GM19043 (cell line): ENCODE measurements around the gene ASCL3.
"Not testable (repeated sequence)": the region's sequence is repeated elsewhere in the genome, so short reads cannot be mapped to it uniquely, and the experiment has no call there.

Experiments
- ATAC-seq: cut with Tn5 transposase; IDR thresholded peaks from one replicate; pipeline ENCODE4 v1.9.1; 2021; ENCODE audit warnings: low read depth; ENCODE audit not compliant: unreplicated experiment

Gene ASCL3

DNA sequence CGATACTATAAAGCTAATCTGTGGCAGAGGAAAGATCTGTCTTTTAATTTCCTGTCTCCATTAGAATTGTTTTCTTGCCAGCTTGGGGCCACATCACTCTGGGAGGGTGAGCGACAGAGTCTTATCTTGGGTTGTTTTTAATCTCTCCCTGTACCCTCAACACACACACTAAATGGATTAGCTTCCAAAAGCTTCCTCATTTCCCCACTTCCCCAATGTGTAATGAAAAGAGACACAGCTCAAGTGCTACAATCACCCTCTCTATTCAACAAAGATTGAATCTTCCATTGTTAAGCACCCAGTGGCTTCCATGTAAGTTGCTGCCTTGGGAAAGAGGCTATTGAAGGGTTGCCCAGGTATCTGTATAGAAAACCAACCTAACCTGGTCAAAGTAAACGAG, 6.1 kb upstream of the ASCL3 start:
- ATAC-seq: no peak

DNA sequence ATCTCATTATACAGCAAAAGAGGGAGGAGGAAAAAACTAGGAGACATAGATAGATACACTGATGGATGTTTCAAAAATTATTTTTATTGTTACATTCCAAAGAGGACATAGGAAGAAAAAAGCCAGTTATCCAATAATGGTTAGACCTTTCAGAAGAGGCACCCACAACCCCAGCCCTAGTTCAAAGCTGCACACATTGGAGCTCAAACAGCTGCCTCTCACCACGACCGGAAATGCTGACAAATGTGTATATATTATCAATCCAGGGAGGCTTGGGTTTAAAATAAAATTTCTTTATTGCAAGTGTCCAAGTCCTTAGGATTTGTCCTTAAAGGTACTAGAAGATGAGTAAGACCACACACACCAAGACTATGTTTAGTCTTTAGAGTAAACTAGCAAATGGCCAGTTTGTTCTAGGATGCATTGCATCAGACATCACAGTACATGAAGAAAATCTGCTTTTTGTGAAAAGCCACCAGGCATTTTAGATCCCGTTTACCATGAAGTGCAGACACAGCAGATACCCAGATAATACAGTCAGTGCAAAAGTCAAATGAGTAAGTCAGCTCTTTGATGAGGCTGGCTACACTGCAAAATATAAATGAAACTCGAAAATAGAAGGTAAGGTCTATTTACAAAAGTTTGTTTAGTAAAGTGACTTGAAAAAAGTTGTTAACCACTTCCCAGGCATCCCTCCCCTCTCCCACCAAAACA, 4.6 kb upstream of the ASCL3 start:
- ATAC-seq: no peak

DNA sequence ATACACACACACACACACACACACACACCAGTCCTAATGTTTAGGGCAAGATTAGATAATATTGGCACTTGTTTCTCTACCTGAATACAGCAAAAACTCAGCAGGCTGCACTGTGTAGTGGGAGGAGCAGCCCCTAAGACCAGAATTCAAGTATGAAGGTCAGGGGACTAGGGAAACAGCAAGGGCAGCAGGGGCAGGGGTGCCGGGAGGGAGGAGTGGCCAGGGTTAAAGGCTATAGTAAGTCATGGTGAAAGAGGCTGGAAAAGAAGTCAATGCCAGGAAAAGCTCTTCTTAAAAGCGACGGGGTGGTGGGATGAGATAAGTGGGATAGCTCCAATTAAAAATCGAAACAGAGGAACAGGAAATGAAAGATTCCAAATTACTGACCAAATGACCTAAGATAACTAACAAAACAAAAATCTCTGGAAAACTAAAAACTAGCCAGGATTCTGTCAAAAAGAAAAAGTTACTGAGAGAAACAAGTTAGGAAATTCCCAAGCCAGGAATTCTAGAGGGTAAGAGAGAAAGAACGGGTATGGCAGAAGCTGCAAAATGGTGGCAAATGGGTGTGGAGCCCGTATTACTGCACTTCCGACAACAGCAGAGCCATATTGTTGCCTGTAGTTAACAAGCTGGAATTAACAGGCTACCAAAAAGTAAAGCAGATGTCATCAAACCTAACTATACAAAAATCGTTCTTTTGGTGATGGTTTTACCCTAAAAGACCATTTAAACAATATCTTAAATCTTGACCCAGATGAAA, 1.3 kb downstream of the ASCL3 start:
- ATAC-seq: no peak

DNA sequence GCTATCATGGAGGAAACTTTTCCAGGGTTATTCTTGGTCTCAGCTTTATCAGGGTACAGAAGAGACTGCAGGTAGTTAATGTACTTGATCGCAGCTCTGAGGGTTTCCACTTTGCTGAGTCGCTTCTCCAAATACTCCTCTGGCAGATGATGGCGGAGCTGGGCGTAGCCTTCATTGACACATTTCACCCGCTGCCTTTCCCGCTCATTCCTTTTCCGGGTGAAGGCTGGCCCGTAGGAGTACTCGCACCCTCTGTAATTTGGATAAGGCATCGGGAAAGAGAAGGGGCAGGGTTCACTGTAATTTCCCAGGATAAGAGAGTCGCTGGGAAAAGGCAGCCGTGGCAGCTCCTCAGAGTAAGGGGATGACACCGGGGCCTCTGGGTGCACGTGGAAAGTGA, 5.2 kb downstream of the ASCL3 start:
- ATAC-seq: no peak

DNA sequence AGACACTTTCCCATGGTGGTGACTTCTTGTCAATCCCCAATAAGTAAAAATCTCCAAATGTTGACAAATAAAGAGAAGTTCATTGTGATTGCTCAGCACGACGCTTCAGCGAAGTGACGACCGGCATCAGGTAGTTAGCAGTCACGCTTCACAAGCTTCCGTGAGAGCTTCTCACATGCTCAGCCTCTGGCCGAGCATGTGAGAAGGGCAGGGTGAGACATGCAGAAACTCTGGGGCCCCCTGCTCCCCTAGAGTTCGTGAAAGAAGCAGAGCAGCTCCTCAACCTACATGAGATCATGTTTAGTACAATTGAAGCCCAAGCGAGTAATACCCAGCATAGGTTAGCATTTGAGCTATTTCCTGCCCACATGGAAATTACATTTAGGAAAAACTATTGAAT, 5.7 kb downstream of the ASCL3 start:
- no peak for ATAC-seq

DNA sequence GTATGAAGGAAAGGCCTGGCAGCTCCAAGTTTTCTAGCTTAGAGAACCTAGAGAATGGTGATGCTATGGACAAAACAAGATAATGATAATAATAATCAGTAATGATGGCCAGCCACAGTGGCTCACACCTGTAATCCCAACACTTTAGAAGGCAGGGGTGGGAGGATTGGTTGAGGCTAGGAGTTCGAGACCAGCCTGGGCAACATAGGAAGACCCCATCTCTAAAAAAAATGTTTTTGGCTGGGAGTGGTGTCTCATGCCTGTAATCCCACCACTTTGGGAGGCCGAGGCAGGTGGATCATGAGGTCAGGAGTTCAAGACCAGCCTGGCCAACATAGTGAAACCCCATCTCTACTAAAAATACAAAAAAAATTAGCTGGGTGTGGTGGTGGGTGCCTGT, 7.0 kb downstream of the ASCL3 start:
- ATAC-seq: not testable (repeated sequence)

DNA sequence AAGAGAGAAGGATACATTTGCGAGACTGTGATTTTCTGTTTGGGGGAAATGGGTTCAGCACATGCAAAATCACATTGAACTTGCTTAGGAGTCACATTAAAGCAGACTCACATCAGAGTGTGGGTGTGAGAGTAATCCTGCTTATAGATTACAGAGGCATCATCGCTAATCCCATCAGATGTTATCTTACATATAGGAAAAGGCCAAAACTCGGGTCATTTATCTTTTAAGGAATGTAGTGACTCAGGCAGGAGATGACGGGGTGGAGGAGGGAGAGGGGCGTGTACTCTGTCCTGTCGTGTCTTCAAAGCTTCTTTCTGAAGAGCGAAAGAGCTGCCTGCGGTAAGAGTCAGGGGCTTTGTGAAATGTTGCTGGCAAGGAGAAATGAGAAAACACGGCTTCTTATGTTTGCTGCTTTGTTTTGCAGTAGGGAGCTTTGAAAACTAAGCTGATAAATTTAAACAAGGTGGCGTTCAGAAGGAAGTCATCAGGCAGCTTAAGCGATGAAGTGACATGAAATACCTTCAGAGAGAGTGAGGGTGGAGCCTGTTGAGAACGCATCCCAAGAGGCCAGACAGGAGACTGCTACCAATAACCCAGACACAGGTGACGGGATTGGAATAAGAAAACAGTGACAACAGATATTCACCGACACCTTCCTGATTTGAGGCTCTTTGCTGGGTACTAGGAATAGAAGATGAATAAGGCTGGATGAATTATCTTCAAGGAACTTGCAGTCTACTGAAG, 7.9 kb downstream of the ASCL3 start:
- ATAC-seq: no peak

DNA sequence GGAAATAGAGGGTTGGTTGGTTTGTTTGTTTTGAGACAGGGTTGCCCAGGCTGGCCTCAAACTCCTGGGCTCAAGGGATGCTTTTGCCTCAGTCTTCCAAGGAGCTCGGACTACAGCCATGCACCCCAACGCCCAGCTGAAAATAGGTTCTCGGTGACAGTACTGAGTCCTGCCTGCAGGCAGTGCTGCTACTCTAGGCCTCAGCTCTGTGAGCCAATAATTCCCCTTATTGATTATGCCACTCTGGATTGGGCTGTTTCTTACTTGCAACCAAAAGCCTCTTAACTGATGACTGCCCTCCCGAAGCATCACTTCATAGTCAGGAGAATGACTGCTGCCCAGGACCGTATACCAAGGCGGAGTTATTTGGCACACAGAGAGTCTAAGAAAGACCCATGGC, 8.9 kb downstream of the ASCL3 start:
- ATAC-seq: no peak

DNA sequence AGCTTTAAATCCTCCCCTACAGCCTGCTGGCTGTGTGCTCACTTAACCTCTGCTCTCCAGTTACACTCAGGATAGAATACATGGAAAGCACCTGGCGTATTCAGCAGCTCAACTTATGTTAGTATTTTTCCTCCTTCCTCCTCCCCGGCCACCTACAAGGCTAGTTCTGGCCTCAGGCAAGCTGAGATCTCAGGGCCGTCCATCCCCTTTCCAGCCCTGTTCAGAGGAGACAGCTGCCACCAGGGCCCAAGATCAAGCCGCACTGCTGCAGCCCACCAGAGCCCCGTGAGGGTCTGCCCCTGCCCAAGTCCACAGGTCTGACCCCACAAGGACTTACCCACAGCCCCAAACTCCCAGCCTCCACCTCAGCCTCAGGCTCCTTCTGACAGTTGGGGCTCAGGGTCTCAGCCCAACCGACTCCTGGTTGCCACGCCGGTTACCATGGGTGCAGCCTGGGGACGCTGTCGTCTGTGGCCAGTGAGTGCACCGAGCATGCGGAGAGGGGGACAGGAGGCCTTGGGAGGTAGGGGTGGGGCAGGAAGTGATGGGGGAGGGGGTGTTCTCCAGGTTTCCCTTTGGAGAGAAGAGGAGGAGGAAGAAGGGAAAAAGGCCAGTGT, 10.1 kb downstream of the ASCL3 start, which contains the start of gene C11orf16:
Gene C11orf16 (minus strand): TSS at position 384 of the 617 bp plus-strand sequence. CDS start 639 bp downstream, outside the sequence.
- ATAC-seq: no peak

DNA sequence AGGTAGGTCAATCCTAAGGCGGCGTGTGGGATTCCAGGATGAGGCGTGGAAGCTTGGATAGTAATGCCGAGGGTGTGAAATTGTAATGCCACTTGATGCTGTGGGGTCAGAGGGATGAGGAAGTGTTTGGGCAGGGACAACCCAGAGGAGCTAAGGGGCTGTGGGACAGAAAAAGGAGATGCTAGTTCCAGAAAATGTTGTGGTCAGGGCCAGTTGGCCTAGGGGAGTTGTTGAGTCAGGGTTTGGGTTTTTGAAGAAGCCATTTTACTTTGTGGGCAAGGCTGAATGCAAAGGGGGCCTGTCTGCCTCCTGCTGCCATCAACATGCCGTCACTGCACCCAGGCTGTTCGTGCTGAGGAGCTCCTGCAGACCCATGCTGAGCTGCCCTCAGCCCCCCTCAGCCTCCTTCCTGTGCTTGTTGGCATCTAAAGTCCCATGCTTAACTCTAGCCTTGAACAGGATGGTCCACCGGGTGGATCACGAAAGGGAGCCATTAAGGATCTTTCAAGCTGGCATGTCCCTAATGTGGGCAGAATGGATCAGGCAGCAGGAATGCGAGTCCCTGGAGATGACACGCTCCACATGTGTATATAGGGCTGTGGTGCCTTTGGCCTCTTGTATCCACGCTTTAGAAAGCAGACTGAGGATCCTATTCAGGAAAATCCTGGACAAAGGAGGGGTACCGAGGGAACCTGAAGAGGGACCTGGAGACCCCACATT, 12.2 kb downstream of the ASCL3 start:
- no peak for ATAC-seq

DNA sequence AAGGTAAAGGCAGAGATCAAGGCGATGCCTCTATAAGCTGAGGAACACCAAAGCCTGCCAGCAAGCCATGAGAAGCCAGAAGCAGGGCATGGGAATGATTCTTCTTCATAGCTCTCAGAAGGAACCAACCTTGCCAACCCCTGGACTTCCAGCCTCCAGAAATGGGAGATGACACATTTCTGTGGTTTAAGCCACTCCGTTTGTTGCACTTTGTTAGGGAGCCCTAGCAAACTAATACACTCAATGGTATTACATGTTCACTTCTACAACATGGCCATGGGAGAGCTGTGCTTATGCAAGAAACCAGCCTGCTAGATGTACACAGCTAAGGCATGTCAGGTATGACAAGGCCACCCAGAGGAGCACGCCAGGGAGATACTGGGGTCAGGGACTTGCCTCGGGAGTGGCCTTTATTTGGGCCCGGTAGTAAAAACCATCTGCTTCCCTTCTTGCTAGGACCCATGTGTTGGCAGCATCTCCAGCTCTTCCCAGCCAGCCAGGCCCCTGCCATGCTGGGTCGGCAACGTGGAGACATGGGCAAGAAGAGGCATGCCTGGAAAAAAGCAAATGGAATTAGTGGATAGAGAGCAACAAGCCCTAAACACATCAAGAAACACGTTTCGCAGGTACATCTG, 13.7 kb downstream of the ASCL3 start:
- ATAC-seq: no peak

DNA sequence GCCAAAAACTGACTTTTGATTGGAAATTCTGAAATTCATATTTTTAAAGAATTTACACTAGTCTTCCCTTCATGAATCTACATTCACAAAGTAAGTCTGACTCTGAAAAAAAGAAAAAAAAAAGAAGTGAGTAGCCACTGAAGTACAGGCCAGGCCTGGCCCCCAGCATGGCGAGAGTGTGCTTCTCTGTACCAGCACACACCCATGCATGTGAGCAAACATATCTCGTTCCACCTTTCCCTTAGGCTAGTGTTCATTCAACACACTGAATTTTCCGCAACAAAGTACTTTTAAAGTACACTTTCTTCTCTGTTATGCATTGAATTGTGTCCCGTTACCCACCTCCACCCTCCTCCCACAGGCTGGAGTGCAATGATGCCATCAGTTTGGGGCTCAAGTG, 14.6 kb downstream of the ASCL3 start:
- ATAC-seq: no peak

DNA sequence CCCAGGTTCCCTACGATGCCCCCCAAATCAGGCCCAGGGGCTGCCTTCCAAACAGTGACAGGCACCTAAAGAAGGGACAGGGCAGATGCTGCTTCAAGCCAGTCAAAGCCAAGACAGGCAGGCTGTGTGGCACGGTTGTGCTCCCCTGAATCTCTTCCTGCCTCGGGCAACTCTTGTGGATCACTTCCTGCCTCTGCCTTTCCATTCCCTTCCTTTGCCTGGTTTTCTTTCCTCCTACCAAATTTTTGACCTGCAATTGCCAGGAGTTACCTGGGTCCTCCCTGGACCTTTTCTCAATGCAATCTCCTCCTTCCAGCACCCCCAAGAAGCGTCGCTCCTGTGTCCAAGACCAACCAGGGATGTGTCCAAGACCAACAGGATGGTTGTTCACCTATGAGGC, 15.6 kb downstream of the ASCL3 start:
- no peak for ATAC-seq

DNA sequence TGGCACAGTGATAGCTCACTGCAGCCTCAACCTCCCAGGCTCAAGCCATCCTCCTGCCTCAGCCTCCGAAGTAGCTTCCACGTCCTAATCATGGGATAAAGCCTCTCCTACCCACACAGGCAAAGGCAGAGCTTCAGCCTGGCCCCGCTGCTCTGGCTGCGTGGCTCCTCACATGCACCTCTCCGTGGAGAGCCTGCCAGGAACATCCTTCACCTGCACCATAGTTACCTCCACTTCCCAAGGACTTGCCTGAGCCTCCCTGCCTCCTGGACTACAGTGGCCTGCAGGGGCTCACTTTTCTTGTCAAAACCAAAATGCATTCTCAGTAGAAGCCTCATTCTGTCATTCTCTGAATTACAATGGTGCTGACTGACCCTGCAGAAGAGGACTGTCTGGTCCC, 16.6 kb downstream of the ASCL3 start:
- ATAC-seq: no peak

DNA sequence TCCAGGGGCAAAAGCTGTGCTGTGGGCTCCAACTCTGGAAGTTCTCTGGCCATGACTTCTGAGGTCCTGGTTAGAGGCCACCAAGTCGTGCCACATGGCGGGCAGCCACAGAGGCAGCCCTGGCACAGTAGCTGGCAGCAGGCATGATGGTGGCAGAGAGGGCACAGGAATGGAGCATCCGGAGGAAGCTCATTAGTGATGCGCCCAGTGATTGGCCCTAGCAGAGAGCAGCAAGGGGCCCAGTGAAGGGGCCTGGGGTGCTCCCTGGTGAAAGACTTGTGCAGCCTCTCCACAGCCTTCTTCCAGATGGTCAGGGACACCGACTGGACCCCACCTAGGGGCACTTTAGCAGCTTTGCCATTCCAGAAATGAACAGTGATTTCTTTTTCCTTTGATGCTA, 17.1 kb downstream of the ASCL3 start:
- ATAC-seq: no peak

DNA sequence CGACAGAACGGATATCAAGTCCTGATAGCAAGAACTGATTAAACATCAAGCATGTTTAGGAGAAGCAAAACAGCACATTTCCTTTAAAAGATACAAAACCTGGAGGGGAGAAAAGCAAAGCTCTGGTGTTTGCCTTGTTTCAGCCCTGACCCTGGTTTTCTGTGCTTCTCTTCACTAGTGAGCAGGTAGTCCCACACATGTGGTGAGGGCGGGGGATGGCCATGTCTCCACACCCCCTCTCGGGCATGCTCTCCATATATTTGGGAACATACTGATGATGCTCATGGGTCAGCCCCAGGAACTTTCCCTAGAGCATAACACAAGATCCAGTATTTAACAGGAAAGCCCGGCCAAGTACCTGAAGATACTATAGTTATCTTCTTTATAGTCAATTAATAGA, 20.1 kb downstream of the ASCL3 start:
- no peak for ATAC-seq

DNA sequence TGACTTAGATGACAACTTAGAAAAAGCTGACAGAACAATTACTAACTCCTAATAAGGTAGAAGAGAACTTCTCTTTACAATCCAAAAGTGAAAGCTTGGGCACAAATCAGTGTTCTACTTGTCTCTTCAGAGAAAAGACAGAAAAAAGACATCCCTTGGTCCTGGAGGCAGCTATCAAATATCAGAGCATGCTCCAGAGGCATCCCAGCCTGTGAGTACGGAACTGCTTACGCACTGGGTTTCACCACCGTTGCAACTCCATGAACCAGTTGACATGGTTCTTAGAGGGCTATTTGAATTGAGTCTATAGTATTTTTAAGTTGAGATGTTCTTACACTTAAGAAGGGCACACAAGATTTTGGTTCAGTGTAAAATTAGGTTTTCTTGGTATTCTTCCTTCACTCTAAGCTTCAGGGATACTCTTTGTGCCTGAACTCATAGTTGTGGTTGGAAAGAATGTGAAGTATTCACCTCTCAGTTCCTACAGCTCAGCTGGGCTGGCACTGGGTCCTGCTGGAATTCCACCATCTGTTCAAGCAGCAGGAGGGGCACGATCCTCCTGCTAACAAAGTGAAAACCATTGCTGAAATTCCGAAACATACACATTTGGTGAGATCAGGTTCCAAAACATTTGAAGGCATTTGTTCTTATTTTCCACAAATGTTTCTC, 25.5 kb downstream of the ASCL3 start:
- no peak for ATAC-seq

DNA sequence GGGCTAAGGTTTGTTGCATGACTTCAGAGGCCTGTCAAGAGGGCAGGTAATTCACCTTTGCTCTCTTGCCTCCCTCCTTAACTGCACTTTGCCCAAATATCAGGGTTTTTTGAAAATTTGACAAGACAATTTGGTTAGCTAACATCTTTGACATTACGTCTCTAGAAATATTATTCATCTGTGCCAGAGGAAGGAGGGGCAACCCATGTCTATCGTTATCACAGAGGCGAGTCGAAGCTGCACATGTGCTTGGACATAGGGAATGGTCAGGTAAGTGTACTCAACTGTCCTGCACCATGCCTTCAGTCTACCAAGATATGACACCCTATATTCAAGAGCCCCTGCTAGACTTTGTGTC, 28.2 kb downstream of the ASCL3 start:
- ATAC-seq: no peak

DNA sequence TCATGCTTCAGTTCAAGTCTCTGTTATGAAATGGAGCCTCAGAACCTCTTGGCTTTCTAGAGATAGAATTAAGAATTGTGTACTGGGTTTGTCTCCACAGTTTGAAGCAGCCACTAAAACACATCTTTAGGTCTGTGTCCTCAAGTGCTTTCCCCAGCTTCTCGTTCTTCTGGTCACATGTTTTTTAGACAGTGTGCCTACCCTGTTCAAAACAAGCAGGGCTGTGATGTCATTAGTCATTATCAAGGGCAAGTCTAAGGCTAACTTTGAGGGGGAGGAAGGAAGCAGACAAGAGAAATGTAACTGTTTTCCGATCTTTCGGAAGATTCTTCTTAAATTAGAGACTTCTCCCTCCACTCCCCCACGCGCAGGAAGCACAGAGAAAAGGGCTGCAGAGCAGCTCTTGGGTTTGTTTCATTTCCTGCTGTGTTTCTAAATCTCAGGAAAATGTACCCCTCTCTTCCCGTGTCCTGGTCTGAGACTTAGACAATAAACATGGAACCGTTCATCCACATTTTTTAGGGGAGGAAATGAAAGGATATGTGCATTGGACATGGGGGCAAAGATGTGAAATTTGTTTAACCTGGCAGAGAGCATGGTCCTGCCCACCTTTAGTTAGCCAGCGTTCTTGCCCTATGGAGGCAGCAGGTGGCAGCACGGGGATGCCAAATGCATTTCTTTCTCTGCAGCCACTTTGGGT, 28.7 kb downstream of the ASCL3 start:
- no peak for ATAC-seq
